Tibial nerve (tissue), 4 donors: ENCODE measurements around the gene OSBPL6.

Experiments
- EP300 ChIP-seq, 2 donors: sonication (generic); formaldehyde crosslinking; IDR thresholded peaks; one replicate each; pipeline ENCODE4 v1.6.1; 2017; ENCODE audit warnings: antibody characterized with exemption in 2 of 2, mild to moderate bottlenecking in 1 of 2
- POLR2A ChIP-seq, 2 donors: fragments of 450-650 bp; IDR thresholded peaks; one replicate each; pipeline ENCODE4 v1.6.1; 2017; ENCODE audit warnings: antibody characterized with exemption in 2 of 2, mild to moderate bottlenecking in 2 of 2, moderate library complexity in 2 of 2
- TF ChIP-seq, protein P1 (sequence below), 5 experiments: fragments of 200-600 bp in 3 of 5; fragments of 450-650 bp in 2 of 5; sonication (generic) in 3 of 5; IDR thresholded peaks; one replicate each; pipeline ENCODE4 v1.5.1; 2016 to 2019; ENCODE audit warnings: antibody characterized with exemption in 5 of 5, mild to moderate bottlenecking in 3 of 5, moderate library complexity in 2 of 5

DNA sequence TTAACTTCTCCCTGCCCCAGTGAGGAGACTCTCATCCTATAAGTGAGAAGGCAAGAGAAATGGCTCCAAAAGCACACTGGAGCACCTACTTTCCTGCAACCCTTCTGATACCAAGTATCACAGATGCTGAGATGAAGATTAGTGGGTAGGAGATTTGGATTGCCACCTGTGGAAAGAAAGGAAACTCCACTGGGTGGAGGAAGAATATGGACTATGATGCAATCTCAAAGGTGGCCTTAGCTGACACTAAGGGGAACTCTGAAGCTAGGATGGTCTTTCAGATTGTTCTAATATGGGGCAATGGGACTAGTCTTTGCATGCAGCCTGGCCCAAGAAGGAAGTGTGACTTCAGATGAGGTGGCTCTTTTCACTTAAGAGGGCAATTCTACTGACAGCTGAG, 235.0 kb downstream of the OSBPL6 start:
- TF ChIP-seq, protein P1, sequence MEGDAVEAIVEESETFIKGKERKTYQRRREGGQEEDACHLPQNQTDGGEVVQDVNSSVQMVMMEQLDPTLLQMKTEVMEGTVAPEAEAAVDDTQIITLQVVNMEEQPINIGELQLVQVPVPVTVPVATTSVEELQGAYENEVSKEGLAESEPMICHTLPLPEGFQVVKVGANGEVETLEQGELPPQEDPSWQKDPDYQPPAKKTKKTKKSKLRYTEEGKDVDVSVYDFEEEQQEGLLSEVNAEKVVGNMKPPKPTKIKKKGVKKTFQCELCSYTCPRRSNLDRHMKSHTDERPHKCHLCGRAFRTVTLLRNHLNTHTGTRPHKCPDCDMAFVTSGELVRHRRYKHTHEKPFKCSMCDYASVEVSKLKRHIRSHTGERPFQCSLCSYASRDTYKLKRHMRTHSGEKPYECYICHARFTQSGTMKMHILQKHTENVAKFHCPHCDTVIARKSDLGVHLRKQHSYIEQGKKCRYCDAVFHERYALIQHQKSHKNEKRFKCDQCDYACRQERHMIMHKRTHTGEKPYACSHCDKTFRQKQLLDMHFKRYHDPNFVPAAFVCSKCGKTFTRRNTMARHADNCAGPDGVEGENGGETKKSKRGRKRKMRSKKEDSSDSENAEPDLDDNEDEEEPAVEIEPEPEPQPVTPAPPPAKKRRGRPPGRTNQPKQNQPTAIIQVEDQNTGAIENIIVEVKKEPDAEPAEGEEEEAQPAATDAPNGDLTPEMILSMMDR (IDR thresholded peaks at IDR 0.05), result no peak
- TF ChIP-seq POLR2A (IDR thresholded peaks at IDR 0.05) (no peak), EP300 (IDR thresholded peaks at IDR 0.05) (no peak)
